HepG2 (cell line): Measurements from ENCODE around the gene MLXIPL. TPM values are rescaled to one million over a fixed set of nuclear protein-coding genes. Genes with fewer than 3 reads are reported as not detected.
A peak's percentile ranks its signal among the peaks of the same experiment; 100 is the strongest.

Experiments used
- AFF4 ChIP-seq: sonication (generic); formaldehyde crosslinking; IDR thresholded peaks from 2 replicates; pipeline ENCODE4 v1.4.0; 2020; ENCODE audit warnings: missing genetic modification reagents
- CAMTA2 ChIP-seq: sonication (generic); formaldehyde crosslinking; IDR thresholded peaks from 2 replicates; pipeline ENCODE4 v1.4.0; 2020; ENCODE audit warnings: mild to moderate bottlenecking, missing genetic modification reagents, borderline replicate concordance
- DZIP1 ChIP-seq: sonication (generic); formaldehyde crosslinking; IDR thresholded peaks from 2 replicates; pipeline ENCODE4 v1.5.0; 2020; ENCODE audit warnings: mild to moderate bottlenecking, missing genetic modification reagents
- E2F1 ChIP-seq: sonication (generic); formaldehyde crosslinking; IDR thresholded peaks from 2 replicates; pipeline ENCODE4 v1.5.0; 2020; ENCODE audit warnings: missing genetic modification reagents
- KAT2B ChIP-seq: fragments of 150-350 bp; IDR thresholded peaks from 2 replicates; pipeline ENCODE4 v1.6.1; 2014; ENCODE audit warnings: low read depth, low read length, borderline replicate concordance
- KLF16 ChIP-seq, 2 experiments: sonication (generic) in 1 of 2; formaldehyde crosslinking in 1 of 2; IDR thresholded peaks; 2 replicates each; pipeline versions ENCODE4 v1.6.1 to v1.8.0; 2016 to 2023; ENCODE audit warnings: missing genetic modification reagents in 2 of 2, missing compliant biosample characterization in 1 of 2
- NFIB ChIP-seq: sonication (generic); formaldehyde crosslinking; IDR thresholded peaks from 2 replicates; pipeline ENCODE4 v1.9.0; 2021; ENCODE audit warnings: missing genetic modification reagents, mild to moderate bottlenecking, borderline replicate concordance
- POGZ ChIP-seq: sonication (generic); formaldehyde crosslinking; IDR thresholded peaks from 2 replicates; pipeline ENCODE4 v1.4.0; 2020; ENCODE audit warnings: mild to moderate bottlenecking, missing genetic modification reagents
- SATB2 ChIP-seq: sonication (generic); formaldehyde crosslinking; IDR thresholded peaks from 2 replicates; pipeline ENCODE4 v1.5.0; 2020; ENCODE audit warnings: missing genetic modification reagents
- SNAI1 ChIP-seq: sonication (generic); formaldehyde crosslinking; IDR thresholded peaks from 2 replicates; pipeline ENCODE4 v1.5.0; 2020; ENCODE audit warnings: mild to moderate bottlenecking, missing genetic modification reagents, borderline replicate concordance
- SRSF4 ChIP-seq: fragments of 200-400 bp; formaldehyde crosslinking; IDR thresholded peaks from one replicate; pipeline ENCODE4 v1.6.1; 2018; ENCODE audit warnings: mild to moderate bottlenecking, low read depth, low read length, moderate library complexity; ENCODE audit not compliant: poor library complexity, severe bottlenecking
- TAF1 ChIP-seq: sonication (generic); formaldehyde crosslinking; IDR thresholded peaks from 2 replicates; pipeline ENCODE4 v1.4.0; 2020; ENCODE audit warnings: missing genetic modification reagents
- TFAP4 ChIP-seq: sonication (generic); IDR thresholded peaks from 2 replicates; pipeline ENCODE4 v1.6.1; 2016; ENCODE audit warnings: low read depth, borderline replicate concordance
- TOPORS ChIP-seq: sonication (generic); formaldehyde crosslinking; IDR thresholded peaks from 2 replicates; pipeline ENCODE4 v1.8.0; 2023; ENCODE audit warnings: mild to moderate bottlenecking, missing genetic modification reagents
- ZBTB34 ChIP-seq: sonication (generic); formaldehyde crosslinking; IDR thresholded peaks from 2 replicates; pipeline ENCODE4 v1.8.0; 2022; ENCODE audit warnings: mild to moderate bottlenecking, missing genetic modification reagents
- ZNF329 ChIP-seq: sonication (generic); formaldehyde crosslinking; IDR thresholded peaks from 2 replicates; pipeline ENCODE4 v1.9.0; 2021; ENCODE audit warnings: low read depth, mild to moderate bottlenecking, missing genetic modification reagents
- polyA plus RNA-seq, 8 experiments: library from polyadenylated mRNA; depleted of rRNA in 3 of 8; stranded (reverse) in 7 of 8; unstranded in 1 of 8; fragments of >200 nt; fragmentation: Illumina TruSeq in 4 of 8; extraction: Trizol in 4 of 8; gene quantifications; 2 replicates each; pipeline versions ENCODE4 v1.2.1 to v1.2.3, GENCODE V29; 2011 to 2016; ENCODE audit warnings: low read depth in 4 of 8, missing spikeins in 1 of 8, mixed read lengths in 1 of 8; ENCODE audit not compliant: insufficient read depth in 1 of 8
- total RNA-seq, 5 experiments: library from RNA; depleted of rRNA; stranded (reverse); fragments of >200 nt; fragmentation: Illumina TruSeq; extraction: Trizol; gene quantifications; 2 replicates each; pipeline ENCODE4 v1.2.3, GENCODE V29; 2016; ENCODE audit warnings: low read depth in 1 of 5

Gene MLXIPL
- total and polyA plus RNA-seq, 2 of the 13 experiments (the other 11 are each of a cell fraction or from before 2014, with no cell fraction given), result 51.6 to 60.1 TPM

GRCh38 chr7:73622909-73623797 is 1.2 kb downstream of the MLXIPL start (continued):
- peak; percentile 62 for TF ChIP-seq AFF4 (CRISPR knock-in tag)
- peak; percentile 78 for TF ChIP-seq TAF1 (CRISPR knock-in tag)
- TF ChIP-seq KLF16 (CRISPR knock-in tag; IDR thresholded peaks at IDR 0.05), result peak in 1 of 2 experiments; percentile 74; a peak in 2 of 4 replicates
- TF ChIP-seq TFAP4, result peak; percentile 85; the same call in 1 of the 2 replicates
- no peak for TF ChIP-seq SNAI1 (CRISPR knock-in tag)
- TF ChIP-seq POGZ (CRISPR knock-in tag), result peak; percentile 81
- 0 out of 2 replicates have a peak, but pooled peaks have one; percentile 74 for TF ChIP-seq SATB2
- peak; percentile 28 for TF ChIP-seq ZNF329
- TF ChIP-seq E2F1 (CRISPR knock-in tag), result peak; percentile 83
- TF ChIP-seq NFIB (CRISPR knock-in tag), result no peak
- TF ChIP-seq KAT2B, result no peak
- no peak; the same call in 1 of the 2 replicates for TF ChIP-seq TOPORS (CRISPR knock-in tag)
- no peak for TF ChIP-seq CAMTA2 (CRISPR knock-in tag)
- peak; percentile 95 for TF ChIP-seq DZIP1 (CRISPR knock-in tag)
- TF ChIP-seq ZBTB34 (CRISPR knock-in tag), result peak; percentile 90
- TF ChIP-seq SRSF4, result peak; percentile 78
